ENCODE data around the gene EML5.

Gene EML5

DNA sequence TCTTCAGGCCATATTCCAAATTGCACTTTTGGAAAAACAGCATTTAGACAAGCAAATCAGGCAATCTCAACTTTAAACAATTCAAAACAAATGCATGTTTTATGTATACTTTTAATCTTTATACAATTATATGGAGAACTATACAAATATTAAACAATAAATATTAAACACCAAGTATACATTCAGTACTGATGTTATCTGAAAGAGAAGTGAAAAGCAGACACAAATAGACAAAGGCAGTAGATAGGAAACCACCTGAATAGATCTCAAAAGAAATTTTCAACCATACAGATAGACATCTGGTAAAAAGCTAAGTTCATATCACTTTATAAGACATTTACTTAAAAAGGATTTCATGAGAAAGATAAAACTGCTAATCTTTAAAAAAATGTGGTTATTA, 164.7 kb downstream of the EML5 start:
- no peak overlapping the region for H3K4me3 ChIP-seq (ENCODE audit: low read depth, low read length)
- no peak for TF ChIP-seq CTCF (IDR thresholded peaks at IDR 0.05; ENCODE audit: low read depth, low read length)

DNA sequence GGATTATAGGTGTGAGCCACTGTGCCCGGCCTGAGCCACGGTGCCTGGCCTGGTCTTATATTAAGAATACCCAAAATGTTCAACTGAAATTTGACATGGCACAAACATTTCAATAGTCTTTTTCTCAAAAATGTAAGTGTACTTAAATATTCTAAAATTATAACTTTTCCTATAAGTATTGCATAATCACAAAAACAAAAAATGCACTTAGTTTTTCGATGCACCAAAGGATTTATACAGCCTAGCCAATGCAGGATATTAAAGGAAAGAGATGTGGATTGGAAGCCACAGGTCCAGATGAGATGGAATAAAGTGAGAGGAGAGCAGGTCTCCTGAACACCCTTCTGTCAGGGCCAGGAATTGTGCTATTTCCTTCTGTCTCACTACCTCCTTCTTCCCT, 167.1 kb downstream of the EML5 start:
- no peak overlapping the region for H3K4me3 ChIP-seq (ENCODE audit: low read depth, low read length)
- TF ChIP-seq CTCF (IDR thresholded peaks at IDR 0.05; ENCODE audit: low read depth, low read length), result no peak

GRCh38 chr14:88621100-88621499, 171.7 kb downstream of the EML5 start:
- TF ChIP-seq CTCF (IDR thresholded peaks at IDR 0.05; ENCODE audit: low read depth, low read length), result no peak
- H3K4me3 ChIP-seq (ENCODE audit: low read depth, low read length), result no peak overlapping the region

- no peak for TF ChIP-seq CTCF (IDR thresholded peaks at IDR 0.05; ENCODE audit: low read depth, low read length)
- no peak overlapping the region for H3K4me3 ChIP-seq (ENCODE audit: low read depth, low read length)
These were observed 174.3 kb downstream of the EML5 start for GRCh38 chr14:88618476-88618875.

DNA sequence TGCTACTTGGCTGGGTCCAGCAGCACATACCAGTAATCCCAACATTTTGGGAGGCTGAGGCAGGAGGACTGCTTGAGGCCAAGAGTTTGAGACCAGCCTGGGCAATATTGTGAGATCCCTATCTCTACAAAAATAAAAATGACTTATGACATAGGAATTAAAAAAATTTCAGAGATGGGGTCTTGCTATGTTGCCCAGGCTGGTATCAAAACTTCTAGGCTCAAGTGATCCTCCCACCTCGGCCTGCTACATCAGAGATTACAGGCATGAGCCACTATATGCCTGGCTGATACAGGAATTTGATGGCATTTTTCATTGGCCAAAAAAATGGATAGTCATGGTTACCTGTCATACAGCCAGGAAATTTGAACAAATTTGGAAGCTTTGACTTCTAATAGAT, 175.3 kb downstream of the EML5 start:
- TF ChIP-seq CTCF (IDR thresholded peaks at IDR 0.05; ENCODE audit: low read depth, low read length), result no peak
- no peak overlapping the region for H3K4me3 ChIP-seq (ENCODE audit: low read depth, low read length)

- no peak overlapping the region for H3K4me3 ChIP-seq (ENCODE audit: low read depth, low read length)
- TF ChIP-seq CTCF (IDR thresholded peaks at IDR 0.05; ENCODE audit: low read depth, low read length), result no peak
These were observed 176.1 kb downstream of the EML5 start for GRCh38 chr14:88616697-88617096.

DNA sequence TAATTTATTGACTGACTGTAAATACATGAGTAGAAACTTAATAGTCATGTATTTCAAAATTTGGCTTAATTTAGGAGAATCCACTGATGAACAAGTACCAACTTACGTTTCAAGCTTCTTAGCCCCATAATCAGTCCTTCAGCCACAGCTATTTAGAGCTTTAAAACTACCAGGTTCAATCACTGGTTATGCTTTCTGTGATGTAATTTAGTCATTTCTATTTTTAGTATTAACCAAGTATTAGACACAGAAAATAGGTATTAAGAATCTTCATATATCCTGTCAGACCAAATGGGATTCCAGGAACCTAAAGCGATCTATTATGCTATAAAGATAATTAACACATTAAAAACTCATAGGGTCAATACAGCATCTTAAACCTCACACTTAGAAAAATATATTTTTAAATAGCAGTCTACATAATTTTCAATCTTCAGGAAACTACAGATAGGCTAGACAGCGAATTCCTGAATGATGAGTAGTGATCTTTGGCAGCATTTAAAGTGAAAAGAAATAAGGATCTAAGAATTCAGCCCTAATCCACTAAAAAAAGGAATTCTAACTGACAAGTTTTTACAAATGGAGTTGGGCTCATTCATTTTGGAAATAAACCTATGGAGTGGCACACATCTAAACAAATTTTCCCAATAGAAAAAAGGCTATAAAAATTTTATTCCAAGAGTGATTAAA, 178.4 kb downstream of the EML5 start:
- H3K4me3 ChIP-seq (ENCODE audit: low read depth, low read length), result no peak overlapping the region
- no peak for TF ChIP-seq CTCF (IDR thresholded peaks at IDR 0.05; ENCODE audit: low read depth, low read length)

Data from WI38 (cell line).